Ishikawa (cell line): ENCODE measurements around the gene EXD2.

Experiments
- CEBPB ChIP-seq: IDR thresholded peaks from 2 replicates; pipeline ENCODE4 v1.6.1; 2012
- CREB1 ChIP-seq: IDR thresholded peaks from 2 replicates; pipeline ENCODE4 v1.6.1; 2012; ENCODE audit warnings: low read depth
- EGR1 ChIP-seq: IDR thresholded peaks from 2 replicates; pipeline ENCODE4 v1.6.1; 2012
- EP300 ChIP-seq: IDR thresholded peaks from 2 replicates; pipeline ENCODE4 v1.6.1; 2012; ENCODE audit warnings: borderline replicate concordance
- FOXM1 ChIP-seq: IDR thresholded peaks from 2 replicates; pipeline ENCODE4 v1.6.1; 2012; ENCODE audit warnings: low read depth, borderline replicate concordance
- MAX ChIP-seq: IDR thresholded peaks from 2 replicates; pipeline ENCODE4 v1.6.1; 2012
- NFIC ChIP-seq: IDR thresholded peaks from 2 replicates; pipeline ENCODE4 v1.6.1; 2012
- RAD21 ChIP-seq: IDR thresholded peaks from 2 replicates; pipeline ENCODE4 v1.6.1; 2012; ENCODE audit warnings: low read depth
- REST ChIP-seq: IDR thresholded peaks from 2 replicates; pipeline ENCODE4 v1.6.1; 2012; ENCODE audit warnings: low read depth, mild to moderate bottlenecking
- TAF1 ChIP-seq: IDR thresholded peaks from 2 replicates; pipeline ENCODE4 v1.6.1; 2012; ENCODE audit warnings: low read depth, mild to moderate bottlenecking
- TCF12 ChIP-seq: IDR thresholded peaks from 2 replicates; pipeline ENCODE4 v1.6.1; 2012; ENCODE audit warnings: low read depth
- TEAD4 ChIP-seq: IDR thresholded peaks from 2 replicates; pipeline ENCODE4 v1.6.1; 2012
- USF1 ChIP-seq: IDR thresholded peaks from 2 replicates; pipeline ENCODE4 v1.6.1; 2012
- YY1 ChIP-seq: IDR thresholded peaks from 2 replicates; pipeline ENCODE4 v1.6.1; 2012; ENCODE audit warnings: low read depth
- ZBTB7A ChIP-seq: IDR thresholded peaks from 2 replicates; pipeline ENCODE4 v1.6.1; 2012; ENCODE audit warnings: low read depth

EXD2 gene

GRCh38 chr14:69208666-69209065 is 17.4 kb downstream of the EXD2 start:
- TF ChIP-seq REST (no peak), TCF12 (no peak), CREB1 (no peak)

GRCh38 chr14:69214393-69214792 is 23.1 kb downstream of the EXD2 start:
- TF ChIP-seq EP300 (no peak), NFIC (no peak), MAX (no peak), USF1 (no peak), EGR1 (no peak), CEBPB (no peak), REST (no peak), TAF1 (no peak), RAD21 (no peak), FOXM1 (no peak), YY1 (no peak), TEAD4 (no peak), CREB1 (no peak)

GRCh38 chr14:69224946-69225345 is 33.6 kb downstream of the EXD2 start:
- TF ChIP-seq YY1 (no peak), EP300 (no peak), CREB1 (no peak), REST (no peak)

- TF ChIP-seq RAD21 (no peak), MAX (no peak), TAF1 (no peak), NFIC (no peak), TEAD4 (no peak), TCF12 (no peak)
Observed at GRCh38 chr14:69226178-69226577, 34.9 kb downstream of the EXD2 start.

GRCh38 chr14:69226736-69227135 is 35.4 kb downstream of the EXD2 start:
- TF ChIP-seq USF1 (no peak), TAF1 (no peak), TEAD4 (no peak), TCF12 (no peak), RAD21 (no peak), ZBTB7A (no peak), CEBPB (no peak), EGR1 (no peak), FOXM1 (no peak), YY1 (no peak), CREB1 (no peak), NFIC (no peak), MAX (no peak), REST (no peak)
